Hepatocyte (in vitro differentiated cells): ENCODE results near the gene CRY1. TPM values are rescaled to one million over a fixed set of nuclear protein-coding genes. Genes with fewer than 3 reads are reported as not detected.

ENCODE experiments used
- DNase-seq: peaks from one replicate; pipeline ENCODE4 v3.0.0-alpha.2; 2016; ENCODE audit warnings: low spot score
- H2AFZ ChIP-seq: fragments of 200-600 bp; sonication (generic); 2 replicates; pipeline ENCODE4 v1.6.0; 2016; ENCODE audit warnings: antibody characterized with exemption, mild to moderate bottlenecking
- H3K27ac ChIP-seq: fragments of 200-600 bp; sonication (generic); 2 replicates; pipeline ENCODE4 v1.5.1; 2016; ENCODE audit warnings: mild to moderate bottlenecking
- H3K27me3 ChIP-seq: fragments of 200-600 bp; sonication (generic); 2 replicates; pipeline ENCODE4 v1.6.1; 2016
- H3K36me3 ChIP-seq: fragments of 200-600 bp; sonication (generic); replicated peaks from 2 replicates; pipeline ENCODE4 v1.5.1; 2016; ENCODE audit warnings: low read depth; ENCODE audit not compliant: insufficient read depth
- H3K4me1 ChIP-seq: fragments of 200-600 bp; sonication (generic); 2 replicates; pipeline ENCODE4 v1.5.1; 2016; ENCODE audit warnings: mild to moderate bottlenecking, moderate library complexity; ENCODE audit not compliant: insufficient read depth
- H3K4me2 ChIP-seq: fragments of 200-600 bp; sonication (generic); 2 replicates; pipeline ENCODE4 v1.6.0; 2016
- H3K4me3 ChIP-seq: fragments of 200-600 bp; sonication (generic); 2 replicates; pipeline ENCODE4 v1.5.1; 2016; ENCODE audit warnings: mild to moderate bottlenecking
- H3K79me2 ChIP-seq: fragments of 200-600 bp; sonication (generic); 2 replicates; pipeline ENCODE4 v1.6.0; 2017; ENCODE audit warnings: mild to moderate bottlenecking
- H3K9me2 ChIP-seq: fragments of 200-600 bp; sonication (generic); replicated peaks from 2 replicates; pipeline ENCODE4 v1.6.0; 2017; ENCODE audit warnings: mild to moderate bottlenecking; ENCODE audit not compliant: insufficient read depth
- H3K9me3 ChIP-seq: fragments of 200-600 bp; sonication (generic); 2 replicates; pipeline ENCODE4 v1.5.1; 2016; ENCODE audit warnings: low read depth, mild to moderate bottlenecking
- H4K20me1 ChIP-seq: fragments of 200-600 bp; sonication (generic); 2 replicates; pipeline ENCODE4 v1.6.0; 2016; ENCODE audit warnings: mild to moderate bottlenecking; ENCODE audit not compliant: insufficient read depth, poor library complexity, severe bottlenecking
- EZH2 ChIP-seq: fragments of 200-600 bp; sonication (generic); IDR thresholded peaks from 2 replicates; pipeline ENCODE4 v1.6.1; 2016; ENCODE audit warnings: antibody characterized with exemption, mild to moderate bottlenecking, borderline replicate concordance
- EZH2phosphoT487 ChIP-seq: fragments of 200-600 bp; sonication (generic); IDR thresholded peaks from one replicate; pipeline ENCODE4 v1.6.1; 2018; ENCODE audit warnings: antibody characterized with exemption, mild to moderate bottlenecking, low read depth, moderate library complexity; ENCODE audit not compliant: unreplicated experiment, severe bottlenecking
- WGBS: methylation state at CpG from one replicate; pipeline ENCODE4 v1.1.6; 2016; ENCODE audit warnings: low lambda C conversion rate; ENCODE audit errors: missing lambda C conversion rate; 5-methylcytosine and 5-hydroxymethylcytosine counted together
- polyA plus RNA-seq: library from polyadenylated mRNA; unstranded; fragments of >200 nt; fragmentation: Nextera tagmentation; extraction: Ambion mirVana; gene quantifications from 2 replicates; pipeline ENCODE4 v1.2.1, GENCODE V29; 2016
- total RNA-seq: library from RNA; depleted of rRNA; stranded (reverse); fragments of >200 nt; gene quantifications from 2 replicates; pipeline ENCODE4 v1.2.3, GENCODE V29; 2014
- TF ChIP-seq, protein P1 (sequence below): fragments of 200-600 bp; sonication (generic); IDR thresholded peaks from 2 replicates; pipeline ENCODE4 v1.5.1; 2016; ENCODE audit warnings: antibody characterized with exemption, mild to moderate bottlenecking; ENCODE audit not compliant: poor library complexity

The CRY1 gene
- total and polyA plus RNA-seq, 2 experiments from 2014 or later: 29.1 to 34.6 TPM

DNA sequence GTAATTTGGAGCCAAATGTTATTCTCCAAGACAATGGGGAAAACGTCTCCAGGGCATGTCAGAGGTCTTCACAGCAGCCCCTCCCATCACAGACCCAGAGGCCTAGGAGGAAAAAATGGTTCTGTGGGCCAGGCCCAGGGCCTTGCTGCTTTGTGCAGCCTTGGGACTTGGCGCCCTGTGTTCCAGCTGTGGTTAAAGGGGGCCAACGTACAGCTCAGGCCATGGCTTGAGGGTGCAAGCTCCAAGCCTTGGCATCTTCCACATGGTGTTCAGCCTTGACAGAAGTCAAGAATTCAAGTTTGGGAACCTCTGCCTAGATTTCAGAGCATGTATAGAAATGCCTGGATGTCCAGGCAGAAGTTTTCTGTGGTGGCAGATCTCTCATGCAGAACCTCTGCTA lies 3.2 kb upstream of the CRY1 start:
- H4K20me1 ChIP-seq: peaks cover 3% of the 10 kb centered on the region

DNA sequence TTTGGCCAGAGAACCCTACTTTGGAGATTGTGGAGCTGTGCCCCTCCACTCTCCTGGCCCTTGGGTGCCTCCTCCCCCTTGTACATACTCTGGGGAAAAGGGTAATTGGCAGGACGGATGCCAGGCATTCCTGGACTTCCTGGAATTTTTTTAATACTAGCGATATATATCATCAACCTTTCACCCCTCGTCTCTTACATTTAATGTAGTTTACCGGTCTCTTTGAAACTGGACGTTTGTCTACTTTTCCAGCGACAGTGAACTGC lies 767 bp upstream of the CRY1 start:
- peak overlapping the region; percentile 79 for H3K4me2 ChIP-seq
- no peaks in the 10 kb centered on the region for H3K27me3 ChIP-seq
- H3K4me1 ChIP-seq: peaks cover 11% of the 10 kb centered on the region
- H3K27ac ChIP-seq: peak overlapping the region; percentile 91
- no peaks in the 10 kb centered on the region for H3K36me3 ChIP-seq
- H3K9me2 ChIP-seq: no peaks in the 10 kb centered on the region
- TF ChIP-seq, protein P1, sequence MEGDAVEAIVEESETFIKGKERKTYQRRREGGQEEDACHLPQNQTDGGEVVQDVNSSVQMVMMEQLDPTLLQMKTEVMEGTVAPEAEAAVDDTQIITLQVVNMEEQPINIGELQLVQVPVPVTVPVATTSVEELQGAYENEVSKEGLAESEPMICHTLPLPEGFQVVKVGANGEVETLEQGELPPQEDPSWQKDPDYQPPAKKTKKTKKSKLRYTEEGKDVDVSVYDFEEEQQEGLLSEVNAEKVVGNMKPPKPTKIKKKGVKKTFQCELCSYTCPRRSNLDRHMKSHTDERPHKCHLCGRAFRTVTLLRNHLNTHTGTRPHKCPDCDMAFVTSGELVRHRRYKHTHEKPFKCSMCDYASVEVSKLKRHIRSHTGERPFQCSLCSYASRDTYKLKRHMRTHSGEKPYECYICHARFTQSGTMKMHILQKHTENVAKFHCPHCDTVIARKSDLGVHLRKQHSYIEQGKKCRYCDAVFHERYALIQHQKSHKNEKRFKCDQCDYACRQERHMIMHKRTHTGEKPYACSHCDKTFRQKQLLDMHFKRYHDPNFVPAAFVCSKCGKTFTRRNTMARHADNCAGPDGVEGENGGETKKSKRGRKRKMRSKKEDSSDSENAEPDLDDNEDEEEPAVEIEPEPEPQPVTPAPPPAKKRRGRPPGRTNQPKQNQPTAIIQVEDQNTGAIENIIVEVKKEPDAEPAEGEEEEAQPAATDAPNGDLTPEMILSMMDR: no peak
- TF ChIP-seq EZH2: no peak
- peaks cover 27% of the 10 kb centered on the region for H3K79me2 ChIP-seq
- DNase-seq: no peak
- 20% methylated on average over 6 of the region's 6 CpGs for WGBS
- no peaks in the 10 kb centered on the region for H3K9me3 ChIP-seq
- peak overlapping the region; percentile 51 for H2AFZ ChIP-seq
- H3K4me3 ChIP-seq: no peak overlapping the region
- H4K20me1 ChIP-seq: peaks cover 14% of the 10 kb centered on the region

More for the DNA sequence above, 3.2 kb upstream of the CRY1 start:
- TF ChIP-seq, protein P1: no peak
- no peak for TF ChIP-seq EZH2phosphoT487
- TF ChIP-seq EZH2: no peak
- Histone ChIP-seq H3K9me3 (no peaks in the 10 kb centered on the region), H3K9me2 (no peaks in the 10 kb centered on the region), H3K4me1 (peaks cover under 1% of the 10 kb centered on the region), H3K27ac (no peak overlapping the region), H2AFZ (no peak overlapping the region), H3K36me3 (no peaks in the 10 kb centered on the region), H3K27me3 (no peaks in the 10 kb centered on the region), H3K4me2 (no peak overlapping the region), H3K79me2 (peaks cover 3% of the 10 kb centered on the region), H3K4me3 (no peak overlapping the region)
- no peak for DNase-seq
- WGBS: 85% methylated on average over 3 of the region's 3 CpGs

DNA sequence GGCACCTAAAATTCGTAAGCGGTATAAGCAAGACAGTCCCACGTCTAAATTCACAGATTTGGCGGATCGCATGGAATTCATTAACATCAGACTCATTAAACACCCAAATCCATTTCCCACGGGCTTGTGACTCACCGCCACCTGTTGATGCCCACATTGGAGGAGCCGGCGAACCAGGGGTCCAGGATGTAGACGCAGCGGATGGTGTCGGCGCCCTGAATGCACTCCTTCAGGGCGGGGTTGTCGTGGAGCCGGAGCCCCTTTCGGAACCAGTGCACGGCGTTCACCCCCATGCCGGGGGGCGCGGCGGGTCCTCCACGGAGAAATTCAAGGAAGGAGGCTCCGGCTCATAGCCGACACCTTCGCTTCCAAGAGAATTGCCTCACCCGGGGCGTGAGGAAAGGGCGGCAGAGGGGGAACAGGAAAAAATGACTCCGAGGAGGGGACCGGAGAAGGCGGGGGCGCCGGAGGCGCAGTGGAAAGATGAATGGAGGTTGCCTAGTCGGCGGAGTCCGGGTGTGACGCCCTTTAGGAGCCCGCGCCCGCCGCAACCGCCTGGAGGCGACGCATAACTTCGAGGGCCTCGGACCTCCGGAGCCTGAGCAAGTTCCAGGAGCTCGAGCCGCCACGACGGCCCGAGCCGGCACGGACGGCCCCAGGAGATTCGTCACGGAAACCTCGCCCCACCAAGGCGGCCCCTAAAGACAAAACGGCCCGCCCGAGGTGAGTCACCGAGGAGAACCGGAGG lies 506 bp downstream of the CRY1 start:
- H4K20me1 ChIP-seq: peaks cover 14% of the 10 kb centered on the region
- TF ChIP-seq EZH2 (no peak), EZH2phosphoT487 (no peak)
- TF ChIP-seq, protein P1: no peak
- peaks cover 39% of the 10 kb centered on the region for H3K79me2 ChIP-seq
- no peaks in the 10 kb centered on the region for H3K27me3 ChIP-seq
- no peaks in the 10 kb centered on the region for H3K9me3 ChIP-seq
- H3K9me2 ChIP-seq: no peaks in the 10 kb centered on the region
- H3K27ac ChIP-seq: peak overlapping the region; percentile 91
- under 1% methylated on average over 57 of the region's 67 CpGs for WGBS
- peak overlapping the region; percentile 18 for H2AFZ ChIP-seq
- H3K36me3 ChIP-seq: no peaks in the 10 kb centered on the region
- peak overlapping the region; percentile 79 for H3K4me2 ChIP-seq
- H3K4me1 ChIP-seq: peaks cover 11% of the 10 kb centered on the region
- peak; percentile 62 for DNase-seq
- H3K4me3 ChIP-seq: peak overlapping the region; percentile 55
